ENCODE measurements around the gene MRPL28. TPM values are rescaled to one million over a fixed set of nuclear protein-coding genes. Genes with fewer than 3 reads are reported as not detected.

The MRPL28 gene
- total RNA-seq, 6 donors from 2014 or later, result 48.8 to 83.9 (median 58.4) TPM

- H3K9me3 ChIP-seq, result no peaks in the 10 kb centered on the region
- no peak for DNase-seq
- no peak overlapping the region for H3K27ac ChIP-seq
- TF ChIP-seq POLR2A (IDR thresholded peaks at IDR 0.05), result no peak
- TF ChIP-seq EP300 (IDR thresholded peaks at IDR 0.05), result no peak
- no peak for TF ChIP-seq CTCF (IDR thresholded peaks at IDR 0.05)
- no peak for TF ChIP-seq POLR2AphosphoS5 (IDR thresholded peaks at IDR 0.05)
- 94 to 96% methylated on average over 5 of the region's 5 CpGs for WGBS, 2 donors
- peaks cover 2 to 24% (median 11%) of the 10 kb centered on the region in 4 donors for H3K4me1 ChIP-seq
- peaks cover 5 to 13% (median 9%) of the 10 kb centered on the region in 4 donors for H3K36me3 ChIP-seq
- no peaks in the 10 kb centered on the region for H3K27me3 ChIP-seq
- no peak for ATAC-seq (ENCODE audit: low FRiP score in 2 of 2)
- H3K4me3 ChIP-seq, result no peak overlapping the region
Measured at GRCh38 chr16:320206-320605, 50.1 kb downstream of the MRPL28 start.

- Histone ChIP-seq H3K4me1 (peaks cover 0 to 9% (median 2%) of the 10 kb centered on the region in 4 donors), H3K4me3 (no peak overlapping the region), H3K27me3 (no peaks in the 10 kb centered on the region), H3K36me3 (peaks cover 5 to 25% (median 19%) of the 10 kb centered on the region in 4 donors), H3K9me3 (no peaks in the 10 kb centered on the region), H3K27ac (no peak overlapping the region)
- ATAC-seq (ENCODE audit: low FRiP score in 2 of 2) (no peak), DNase-seq (peak in 1 of 2 donors; percentile 69)
- TF ChIP-seq CTCF (IDR thresholded peaks at IDR 0.05), result no peak
- TF ChIP-seq EP300 (IDR thresholded peaks at IDR 0.05), result no peak
- TF ChIP-seq POLR2A (IDR thresholded peaks at IDR 0.05), result no peak
- no peak for TF ChIP-seq POLR2AphosphoS5 (IDR thresholded peaks at IDR 0.05)
- 87 to 97% methylated on average over 22 of the region's 22 CpGs for WGBS, 2 donors
Measured at GRCh38 chr16:318628-319027, 51.7 kb downstream of the MRPL28 start.

- no peaks in the 10 kb centered on the region for H3K27me3 ChIP-seq
- no peaks in the 10 kb centered on the region for H3K9me3 ChIP-seq
- H3K4me1 ChIP-seq, result peaks cover 0 to 9% (median 2%) of the 10 kb centered on the region in 4 donors
- H3K4me3 ChIP-seq, result no peak overlapping the region
- 97 to 100% methylated on average over 5 of the region's 5 CpGs for WGBS, 2 donors
- peaks cover 6 to 34% (median 28%) of the 10 kb centered on the region in 4 donors for H3K36me3 ChIP-seq
- ATAC-seq (ENCODE audit: low FRiP score in 2 of 2) (no peak), DNase-seq (no peak)
- H3K27ac ChIP-seq, result no peak overlapping the region
- TF ChIP-seq CTCF (IDR thresholded peaks at IDR 0.05) (no peak), EP300 (IDR thresholded peaks at IDR 0.05) (no peak), POLR2AphosphoS5 (IDR thresholded peaks at IDR 0.05) (no peak), POLR2A (IDR thresholded peaks at IDR 0.05) (no peak)
Measured at GRCh38 chr16:317583-317982, 52.8 kb downstream of the MRPL28 start.

Other genes starting within 250 kb of the MRPL28 start
- 10 to 100 TPM; 22.6 to 70.2 (median 29.7) TPM for gene NPRL3, start 231.9 kb downstream of the MRPL28 start, total RNA-seq
- gene HBZ, start 217.9 kb downstream of the MRPL28 start, total RNA-seq, result 1 to 10 TPM in 2 of 6 donors, not detected in 4; 1.1 to 1.2 TPM
- 1 to 10 TPM in 1 of 6 donors, not detected in 5; 1.7 TPM for gene HBM, start 204.6 kb downstream of the MRPL28 start, total RNA-seq
- 1,000 to 10,000 TPM in 1 of 6 donors, 100 to 1,000 TPM in 3, 10 to 100 TPM in 2; 40.1 to 1,032 (median 301) TPM for gene HBA2, start 197.7 kb downstream of the MRPL28 start, total RNA-seq
- gene HBA1, start 193.9 kb downstream of the MRPL28 start, total RNA-seq, result 100 to 1,000 TPM in 3 of 6 donors, 10 to 100 TPM in 2, not detected in 1; 52.7 to 591 (median 286) TPM
- not detected for gene HBQ1, start 190.1 kb downstream of the MRPL28 start, total RNA-seq
- 100 to 1,000 TPM in 3 of 6 donors, 10 to 100 TPM in 3; 57.9 to 394 (median 108) TPM for gene LUC7L, start 141.1 kb downstream of the MRPL28 start, total RNA-seq
- gene FAM234A, start 135.7 kb downstream of the MRPL28 start, total RNA-seq, result 10 to 100 TPM; 55.4 to 92.7 (median 66.0) TPM
- gene RGS11, start 94.6 kb downstream of the MRPL28 start, total RNA-seq, result 10 to 100 TPM in 2 of 6 donors, 1 to 10 TPM in 4; 1.9 to 16.8 (median 5.5) TPM
- under 1 TPM in 1 of 6 donors, not detected in 5; 0.91 TPM for gene ARHGDIG, start 89.9 kb downstream of the MRPL28 start, total RNA-seq
- gene PDIA2, start 87.4 kb downstream of the MRPL28 start, total RNA-seq, result under 1 TPM in 2 of 6 donors, not detected in 4; 0.52 to 0.64 TPM
- gene AXIN1, start 17.8 kb downstream of the MRPL28 start, total RNA-seq, result 10 to 100 TPM; 26.8 to 45.9 (median 31.9) TPM
- 100 to 1,000 TPM in 3 of 6 donors, 10 to 100 TPM in 3; 27.9 to 150 (median 96.4) TPM for gene PGAP6, start 11.4 kb upstream of the MRPL28 start, total RNA-seq
- 10 to 100 TPM; 22.1 to 57.6 (median 41.8) TPM for gene NME4, start 26.7 kb upstream of the MRPL28 start, total RNA-seq
- 10 to 100 TPM in 5 of 6 donors, 1 to 10 TPM in 1; 8.6 to 22.4 (median 14.6) TPM for gene DECR2, start 31.3 kb upstream of the MRPL28 start, total RNA-seq
- 10 to 100 TPM; 38.9 to 95.3 (median 43.8) TPM for gene RAB11FIP3, start 55.1 kb upstream of the MRPL28 start, total RNA-seq
- 10 to 100 TPM; 27.3 to 84.5 (median 66.1) TPM for gene CAPN15, start 157.2 kb upstream of the MRPL28 start, total RNA-seq
- not detected for gene PRR35, start 189.9 kb upstream of the MRPL28 start, total RNA-seq
- 1 to 10 TPM; 1.2 to 7.8 (median 3.3) TPM for gene NHLRC4, start 196.5 kb upstream of the MRPL28 start, total RNA-seq
- 100 to 1,000 TPM in 2 of 6 donors, 10 to 100 TPM in 4; 42.7 to 153 (median 79.6) TPM for gene PIGQ, start 199.4 kb upstream of the MRPL28 start, total RNA-seq
- 100 to 1,000 TPM in 1 of 6 donors, 10 to 100 TPM in 5; 40.5 to 101 (median 61.5) TPM for gene RAB40C, start 219.5 kb upstream of the MRPL28 start, total RNA-seq